ENCODE results near the gene KIAA0586. TPM values are rescaled to one million over a fixed set of nuclear protein-coding genes. Genes with fewer than 3 reads are reported as not detected.
"Not testable (repeated sequence)": the region's sequence is repeated elsewhere in the genome, so short reads cannot be mapped to it uniquely, and the experiment has no call there.

KIAA0586 gene
- total RNA-seq, 2 experiments from 2014 or later: 29.7 to 31.4 TPM

DNA sequence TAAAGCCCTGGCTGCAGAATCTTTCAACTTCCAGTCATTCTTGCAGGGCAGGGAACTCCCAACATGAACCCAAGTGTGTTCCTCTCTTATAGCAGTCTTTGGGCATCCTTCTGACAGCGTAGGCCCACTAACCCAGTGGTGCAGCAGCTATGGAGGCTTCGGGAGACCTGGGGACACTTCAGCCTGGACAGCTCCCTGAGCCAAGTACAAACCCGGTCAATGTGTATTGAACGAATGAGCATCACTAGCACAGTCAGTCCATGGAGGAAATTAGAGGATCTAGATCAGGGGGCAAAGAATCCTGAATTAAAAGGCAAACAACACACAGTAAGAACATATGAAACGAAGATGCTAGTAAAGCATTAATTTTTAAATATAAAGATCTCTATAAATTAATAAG, 41.8 kb downstream of the KIAA0586 start:
- Mint-ChIP-seq H3K27me3 (no peaks in the 10 kb centered on the region), H3K27ac (no peak overlapping the region), H3K4me1 (no peaks in the 10 kb centered on the region), H3K4me3 (no peak overlapping the region), H3K36me3 (ENCODE audit: low read depth) (peaks cover 23% of the 10 kb centered on the region), H3K9me3 (no peaks in the 10 kb centered on the region)
- no peak for DNase-seq
- ChIA-PET POLR2A (no interaction called here), CTCF (no interaction called here)

DNA sequence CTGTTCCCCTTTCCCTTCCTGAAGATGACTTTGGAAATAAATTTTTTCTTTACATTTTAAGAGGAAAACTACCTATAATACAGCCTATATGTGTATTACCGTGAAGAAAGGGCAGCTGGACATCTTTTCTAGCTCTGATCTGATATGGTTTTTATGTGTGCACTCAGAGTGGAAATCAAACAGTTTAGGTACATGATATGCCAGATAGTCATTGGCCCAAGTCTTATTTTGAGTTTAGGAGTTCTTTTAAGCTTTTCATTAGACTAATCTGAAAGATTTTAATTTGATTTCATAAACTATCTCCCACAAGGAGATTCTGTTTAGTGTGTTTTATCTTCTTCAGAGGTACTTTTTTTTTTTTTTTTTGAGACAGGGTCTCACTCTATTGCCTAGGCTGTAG, 48.8 kb downstream of the KIAA0586 start:
- ChIA-PET POLR2A (no interaction called here), CTCF (no interaction called here)
- Mint-ChIP-seq H3K27ac (no peak overlapping the region), H3K9me3 (no peaks in the 10 kb centered on the region), H3K27me3 (no peaks in the 10 kb centered on the region), H3K4me1 (no peaks in the 10 kb centered on the region), H3K36me3 (ENCODE audit: low read depth) (peaks cover 20% of the 10 kb centered on the region), H3K4me3 (no peak overlapping the region)
- no peak for DNase-seq

DNA sequence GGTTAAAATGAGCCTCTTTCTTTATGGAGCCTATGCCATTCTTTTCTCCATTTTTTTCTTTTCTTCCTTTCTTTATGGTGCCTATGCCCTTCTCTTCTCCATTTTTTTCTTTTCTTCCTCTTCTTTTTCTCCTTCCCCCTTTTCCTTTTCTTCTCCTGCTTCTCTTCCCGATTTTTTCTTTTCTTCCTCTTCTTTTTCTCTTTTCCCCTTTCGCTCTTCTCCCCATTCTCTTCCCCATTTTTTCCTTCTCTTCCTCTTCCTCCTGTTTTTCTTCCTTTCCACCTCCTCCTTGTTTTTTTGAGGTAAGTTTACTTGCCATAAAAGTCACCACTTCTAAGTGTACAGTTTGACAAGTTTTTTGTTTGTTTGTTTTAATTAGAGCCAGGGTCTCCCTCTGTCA, 50.1 kb downstream of the KIAA0586 start:
- Mint-ChIP-seq H3K4me3 (no peak overlapping the region), H3K27me3 (no peaks in the 10 kb centered on the region), H3K9me3 (no peaks in the 10 kb centered on the region), H3K36me3 (ENCODE audit: low read depth) (peaks cover 13% of the 10 kb centered on the region), H3K27ac (no peak overlapping the region), H3K4me1 (no peaks in the 10 kb centered on the region)
- POLR2A ChIA-PET: no interaction called here
- no peak for DNase-seq
- CTCF ChIA-PET: no interaction called here

GRCh38 chr14:58478329-58478728, 50.8 kb downstream of the KIAA0586 start:
- DNase-seq, CTCF ChIA-PET, H3K4me3 Mint-ChIP-seq, H3K4me1 Mint-ChIP-seq, H3K27me3 Mint-ChIP-seq, H3K9me3 Mint-ChIP-seq, POLR2A ChIA-PET, H3K27ac Mint-ChIP-seq: not testable (repeated sequence)
- peaks cover 13% of the 10 kb centered on the region for H3K36me3 Mint-ChIP-seq (ENCODE audit: low read depth)

DNA sequence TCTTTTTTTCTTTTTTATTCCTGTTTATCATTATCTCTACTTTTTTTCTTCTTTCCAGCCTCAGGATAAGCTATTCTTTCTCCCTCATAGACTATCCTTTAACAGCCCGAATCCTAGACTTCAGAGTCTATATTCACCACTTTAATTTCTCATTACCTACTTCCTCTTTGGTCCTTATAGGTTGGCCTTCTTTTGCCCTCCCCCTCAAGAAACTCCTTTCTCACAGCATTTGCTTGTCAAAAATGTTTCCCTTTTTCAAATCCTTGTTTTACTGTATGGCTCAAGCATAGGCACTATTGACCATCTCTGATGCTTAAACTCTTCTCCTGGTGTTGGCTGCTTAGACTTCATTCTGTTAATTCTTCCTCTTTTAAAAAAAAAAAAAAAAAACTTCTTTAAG, 52.5 kb downstream of the KIAA0586 start:
- ChIA-PET CTCF (no interaction called here), POLR2A (no interaction called here)
- Mint-ChIP-seq H3K27ac (no peak overlapping the region), H3K4me3 (no peak overlapping the region), H3K27me3 (no peaks in the 10 kb centered on the region), H3K9me3 (no peaks in the 10 kb centered on the region), H3K4me1 (no peaks in the 10 kb centered on the region), H3K36me3 (ENCODE audit: low read depth) (peaks cover 10% of the 10 kb centered on the region)
- no peak for DNase-seq

- H3K4me3 Mint-ChIP-seq: no peak overlapping the region
- POLR2A ChIA-PET: no interaction called here
- DNase-seq: no peak
- no peaks in the 10 kb centered on the region for H3K9me3 Mint-ChIP-seq
- CTCF ChIA-PET: interaction anchor here (0.6 kb wide), 1 partner anchor 292 kb away, joined by 3 read pairs; no protein-coding TSS in a partner anchor
- H3K4me1 Mint-ChIP-seq: peaks cover 9% of the 10 kb centered on the region
- H3K36me3 Mint-ChIP-seq (ENCODE audit: low read depth): peaks cover 17% of the 10 kb centered on the region
- H3K27ac Mint-ChIP-seq: no peak overlapping the region
- H3K27me3 Mint-ChIP-seq: no peaks in the 10 kb centered on the region
These were observed 56.7 kb downstream of the KIAA0586 start for GRCh38 chr14:58484176-58484575.

DNA sequence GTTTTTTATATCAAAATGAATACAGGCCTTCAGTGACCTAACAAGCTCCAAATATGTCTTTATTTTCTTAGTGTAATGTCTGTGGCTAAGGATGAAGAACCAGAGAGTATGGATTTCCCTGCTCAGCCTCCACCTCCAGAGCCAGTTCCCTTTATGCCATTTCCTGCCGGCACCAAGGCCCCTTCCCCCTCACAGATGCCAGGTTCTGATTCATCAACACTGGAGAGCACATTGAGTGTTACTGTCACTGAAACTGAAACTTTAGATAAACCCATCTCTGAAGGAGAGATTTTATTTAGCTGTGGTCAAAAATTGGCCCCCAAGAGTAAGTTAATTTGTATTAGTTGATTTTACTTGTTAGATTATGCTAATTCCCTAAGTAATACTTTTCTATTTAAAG, 61.0 kb downstream of the KIAA0586 start:
- CTCF ChIA-PET: interaction anchor here (1.6 kb wide), 1 partner anchor 13 kb away, joined by 5 read pairs; no protein-coding TSS in a partner anchor
- POLR2A ChIA-PET: no interaction called here
- H3K9me3 Mint-ChIP-seq: no peaks in the 10 kb centered on the region
- no peak overlapping the region for H3K4me3 Mint-ChIP-seq
- peaks cover 19% of the 10 kb centered on the region for H3K36me3 Mint-ChIP-seq (ENCODE audit: low read depth)
- H3K27me3 Mint-ChIP-seq: no peaks in the 10 kb centered on the region
- DNase-seq: no peak
- H3K27ac Mint-ChIP-seq: peak overlapping the region; percentile 47
- H3K4me1 Mint-ChIP-seq: peaks cover 9% of the 10 kb centered on the region

DNA sequence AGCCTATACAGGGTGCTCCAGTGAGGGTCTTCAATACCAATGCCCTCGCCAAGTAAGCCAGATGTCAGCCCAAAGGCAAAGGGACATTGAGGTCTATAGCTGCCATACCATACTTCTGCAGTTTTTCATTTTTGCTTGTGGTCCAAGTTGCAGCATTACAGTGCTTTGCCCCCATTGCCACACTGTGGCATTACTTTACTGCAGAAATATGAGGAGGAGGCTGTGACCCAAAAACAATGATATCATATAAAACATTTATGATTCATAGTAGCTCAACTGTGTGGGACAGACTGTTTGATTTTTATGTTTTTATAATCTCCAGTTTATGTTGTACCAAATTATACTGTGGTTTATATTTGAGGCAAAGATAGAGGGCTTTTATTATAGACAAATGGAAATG, 64.1 kb downstream of the KIAA0586 start:
- Mint-ChIP-seq H3K27me3 (no peaks in the 10 kb centered on the region), H3K9me3 (no peaks in the 10 kb centered on the region), H3K27ac (no peak overlapping the region), H3K36me3 (ENCODE audit: low read depth) (peaks cover 15% of the 10 kb centered on the region), H3K4me1 (peaks cover 9% of the 10 kb centered on the region), H3K4me3 (no peak overlapping the region)
- CTCF ChIA-PET: interaction anchor here (1.8 kb wide), 1 partner anchor 9 kb away, joined by 6 read pairs; no protein-coding TSS in a partner anchor
- POLR2A ChIA-PET: no interaction called here
- no peak for DNase-seq

- Mint-ChIP-seq H3K9me3 (no peaks in the 10 kb centered on the region), H3K27me3 (no peaks in the 10 kb centered on the region), H3K36me3 (ENCODE audit: low read depth) (peaks cover 12% of the 10 kb centered on the region), H3K4me1 (peaks cover 9% of the 10 kb centered on the region), H3K4me3 (no peak overlapping the region), H3K27ac (no peak overlapping the region)
- ChIA-PET POLR2A (no interaction called here), CTCF (interaction anchor here (1.8 kb wide), 1 partner anchor 9 kb away, joined by 6 read pairs; no protein-coding TSS in a partner anchor)
- no peak for DNase-seq
These were observed 64.5 kb downstream of the KIAA0586 start for GRCh38 chr14:58492044-58492443.

- Mint-ChIP-seq H3K4me1 (no peaks in the 10 kb centered on the region), H3K4me3 (no peak overlapping the region), H3K27me3 (no peaks in the 10 kb centered on the region), H3K27ac (no peak overlapping the region), H3K36me3 (ENCODE audit: low read depth) (no peaks in the 10 kb centered on the region), H3K9me3 (no peaks in the 10 kb centered on the region)
- CTCF ChIA-PET: interaction anchor here (0.6 to 1.9 kb wide), 11 partner anchors 9 to 1035 kb away, joined by 3 to 6 read pairs (median 4); no protein-coding TSS in a partner anchor
- POLR2A ChIA-PET: no interaction called here
- DNase-seq: peak; percentile 55
These were observed 73.8 kb downstream of the KIAA0586 start for GRCh38 chr14:58501214-58501816.

DNA sequence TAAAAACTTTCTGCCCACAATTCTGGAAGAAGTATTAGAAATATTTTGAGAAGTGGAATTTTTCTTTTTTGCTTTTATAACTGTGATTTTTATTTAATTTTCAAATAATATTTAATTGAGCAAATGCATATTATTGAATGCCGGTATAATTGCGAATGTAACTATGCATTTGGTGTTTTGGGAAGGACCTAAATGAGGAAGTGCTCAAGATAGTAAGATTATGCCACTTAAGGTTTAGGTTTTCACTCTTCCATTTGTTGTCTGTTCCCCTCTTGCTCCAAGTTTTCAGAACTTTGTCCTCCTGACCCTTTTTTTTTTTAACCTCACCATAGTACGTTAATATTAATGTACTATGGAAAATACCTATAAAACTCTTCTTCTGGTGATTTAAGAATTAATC, 85.8 kb downstream of the KIAA0586 start:
- H3K36me3 Mint-ChIP-seq (ENCODE audit: low read depth): peaks cover 22% of the 10 kb centered on the region
- POLR2A ChIA-PET: no interaction called here
- no peak overlapping the region for H3K4me3 Mint-ChIP-seq
- H3K27ac Mint-ChIP-seq: no peak overlapping the region
- no peaks in the 10 kb centered on the region for H3K27me3 Mint-ChIP-seq
- no peaks in the 10 kb centered on the region for H3K4me1 Mint-ChIP-seq
- no peaks in the 10 kb centered on the region for H3K9me3 Mint-ChIP-seq
- CTCF ChIA-PET: no interaction called here
- DNase-seq: no peak

DNA sequence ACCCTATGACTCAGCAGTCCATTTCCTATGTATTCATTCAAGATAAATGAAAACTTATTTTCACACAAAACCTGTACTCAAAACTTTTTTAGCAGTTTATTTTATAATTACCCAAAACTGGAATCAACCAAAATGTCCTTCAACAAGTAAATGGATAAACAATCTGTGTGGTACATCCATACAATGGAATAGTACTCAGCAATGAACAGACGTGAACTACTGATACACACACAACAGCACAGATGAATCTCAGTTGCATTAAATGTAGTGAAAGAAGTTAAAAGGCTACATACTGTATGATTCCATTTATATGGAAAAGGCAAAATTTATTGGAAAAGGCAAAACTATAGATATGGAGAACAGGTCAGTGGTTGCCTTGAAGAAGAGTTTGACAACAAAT, 90.1 kb downstream of the KIAA0586 start:
- Mint-ChIP-seq H3K27ac (no peak overlapping the region), H3K36me3 (ENCODE audit: low read depth) (peaks cover 30% of the 10 kb centered on the region)
- CTCF ChIA-PET: no interaction called here

GRCh38 chr14:58525691-58526090, 98.2 kb downstream of the KIAA0586 start:
- POLR2A ChIA-PET: not testable (repeated sequence)

More for the DNA sequence above, 90.1 kb downstream of the KIAA0586 start:
- Mint-ChIP-seq H3K27me3 (no peaks in the 10 kb centered on the region), H3K4me1 (no peaks in the 10 kb centered on the region), H3K4me3 (no peak overlapping the region), H3K9me3 (no peaks in the 10 kb centered on the region)
- POLR2A ChIA-PET: no interaction called here
- no peak for DNase-seq

GRCh38 chr14:58533446-58533845, 105.9 kb downstream of the KIAA0586 start:
- ChIA-PET POLR2A (no interaction called here), CTCF (no interaction called here)
- Mint-ChIP-seq H3K9me3 (peaks cover 6% of the 10 kb centered on the region), H3K4me3 (no peak overlapping the region), H3K36me3 (ENCODE audit: low read depth) (peaks cover under 1% of the 10 kb centered on the region), H3K27me3 (no peaks in the 10 kb centered on the region), H3K4me1 (no peaks in the 10 kb centered on the region), H3K27ac (no peak overlapping the region)
- no peak for DNase-seq

More at GRCh38 chr14:58525691-58526090, 98.2 kb downstream of the KIAA0586 start:
- H3K4me1 Mint-ChIP-seq, CTCF ChIA-PET, DNase-seq, H3K4me3 Mint-ChIP-seq, H3K27me3 Mint-ChIP-seq, H3K27ac Mint-ChIP-seq: not testable (repeated sequence)
- Mint-ChIP-seq H3K9me3 (peaks cover 23% of the 10 kb centered on the region), H3K36me3 (ENCODE audit: low read depth) (peaks cover 20% of the 10 kb centered on the region)

Data from activated CD4-positive, alpha-beta T cell treated with anti-CD3 and anti-CD28 coated beads, Interleukin-2, amount 10 ng/mL, durations not matched to agents 7 days and 5 days (primary cell).